Glutamatergic neuron (in vitro differentiated cells): ENCODE data around the gene TRIM33. TPM values are rescaled to one million over a fixed set of nuclear protein-coding genes. Genes with fewer than 3 reads are reported as not detected.

ENCODE experiments used
- DNase-seq: peaks from one replicate; pipeline ENCODE4 v3.0.0; 2022
- H3K27ac Mint-ChIP-seq: one replicate; pipeline ENCODE4 v1.8.0; 2020; ENCODE audit warnings: mild to moderate bottlenecking, mixed read lengths, inconsistent platforms; ENCODE audit not compliant: unreplicated experiment
- H3K27me3 Mint-ChIP-seq: one replicate; pipeline ENCODE4 v1.8.0; 2020; ENCODE audit warnings: mild to moderate bottlenecking, moderate library complexity, mixed read lengths, inconsistent platforms; ENCODE audit not compliant: unreplicated experiment
- H3K36me3 Mint-ChIP-seq: one replicate; pipeline ENCODE4 v1.8.0; 2020; ENCODE audit warnings: mild to moderate bottlenecking, mixed read lengths, inconsistent platforms; ENCODE audit not compliant: unreplicated experiment
- H3K4me1 Mint-ChIP-seq: one replicate; pipeline ENCODE4 v1.8.0; 2020; ENCODE audit warnings: mild to moderate bottlenecking, low read depth, mixed read lengths, inconsistent platforms; ENCODE audit not compliant: unreplicated experiment
- H3K4me3 Mint-ChIP-seq: one replicate; pipeline ENCODE4 v1.8.0; 2020; ENCODE audit warnings: mild to moderate bottlenecking, mixed read lengths, inconsistent platforms; ENCODE audit not compliant: unreplicated experiment
- H3K9me3 Mint-ChIP-seq: one replicate; pipeline ENCODE4 v1.8.0; 2020; ENCODE audit warnings: mild to moderate bottlenecking, moderate library complexity, mixed read lengths, inconsistent platforms; ENCODE audit not compliant: unreplicated experiment
- total RNA-seq: library from RNA; stranded (reverse); fragmentation: NEBNext Ultra II Directional; extraction: Animal tissue kit (Norgen Biotek cat#: 25700); gene quantifications from one replicate; pipeline ENCODE4 v1.2.1, GENCODE V29; 2021; ENCODE audit not compliant: unreplicated experiment
- TF ChIP-seq, protein P1 (sequence below): fragments of 200-600 bp; sonication (generic); IDR thresholded peaks from one replicate; pipeline ENCODE4 v1.5.0; 2021; ENCODE audit not compliant: partially characterized antibody, unreplicated experiment

TRIM33 gene
- total RNA-seq, 1 donor from 2014 or later, result 69.3 TPM

GRCh38 chr1:114456586-114456985 is 54.4 kb downstream of the TRIM33 start:
- no peak for DNase-seq
- H3K9me3 Mint-ChIP-seq, result no peaks in the 10 kb centered on the region
- H3K4me3 Mint-ChIP-seq, result no peak overlapping the region
- H3K27ac Mint-ChIP-seq, result no peak overlapping the region
- H3K36me3 Mint-ChIP-seq, result peaks cover 10% of the 10 kb centered on the region
- no peaks in the 10 kb centered on the region for H3K27me3 Mint-ChIP-seq
- TF ChIP-seq, protein P1, sequence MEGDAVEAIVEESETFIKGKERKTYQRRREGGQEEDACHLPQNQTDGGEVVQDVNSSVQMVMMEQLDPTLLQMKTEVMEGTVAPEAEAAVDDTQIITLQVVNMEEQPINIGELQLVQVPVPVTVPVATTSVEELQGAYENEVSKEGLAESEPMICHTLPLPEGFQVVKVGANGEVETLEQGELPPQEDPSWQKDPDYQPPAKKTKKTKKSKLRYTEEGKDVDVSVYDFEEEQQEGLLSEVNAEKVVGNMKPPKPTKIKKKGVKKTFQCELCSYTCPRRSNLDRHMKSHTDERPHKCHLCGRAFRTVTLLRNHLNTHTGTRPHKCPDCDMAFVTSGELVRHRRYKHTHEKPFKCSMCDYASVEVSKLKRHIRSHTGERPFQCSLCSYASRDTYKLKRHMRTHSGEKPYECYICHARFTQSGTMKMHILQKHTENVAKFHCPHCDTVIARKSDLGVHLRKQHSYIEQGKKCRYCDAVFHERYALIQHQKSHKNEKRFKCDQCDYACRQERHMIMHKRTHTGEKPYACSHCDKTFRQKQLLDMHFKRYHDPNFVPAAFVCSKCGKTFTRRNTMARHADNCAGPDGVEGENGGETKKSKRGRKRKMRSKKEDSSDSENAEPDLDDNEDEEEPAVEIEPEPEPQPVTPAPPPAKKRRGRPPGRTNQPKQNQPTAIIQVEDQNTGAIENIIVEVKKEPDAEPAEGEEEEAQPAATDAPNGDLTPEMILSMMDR, result no peak
- H3K4me1 Mint-ChIP-seq, result no peaks in the 10 kb centered on the region

DNA sequence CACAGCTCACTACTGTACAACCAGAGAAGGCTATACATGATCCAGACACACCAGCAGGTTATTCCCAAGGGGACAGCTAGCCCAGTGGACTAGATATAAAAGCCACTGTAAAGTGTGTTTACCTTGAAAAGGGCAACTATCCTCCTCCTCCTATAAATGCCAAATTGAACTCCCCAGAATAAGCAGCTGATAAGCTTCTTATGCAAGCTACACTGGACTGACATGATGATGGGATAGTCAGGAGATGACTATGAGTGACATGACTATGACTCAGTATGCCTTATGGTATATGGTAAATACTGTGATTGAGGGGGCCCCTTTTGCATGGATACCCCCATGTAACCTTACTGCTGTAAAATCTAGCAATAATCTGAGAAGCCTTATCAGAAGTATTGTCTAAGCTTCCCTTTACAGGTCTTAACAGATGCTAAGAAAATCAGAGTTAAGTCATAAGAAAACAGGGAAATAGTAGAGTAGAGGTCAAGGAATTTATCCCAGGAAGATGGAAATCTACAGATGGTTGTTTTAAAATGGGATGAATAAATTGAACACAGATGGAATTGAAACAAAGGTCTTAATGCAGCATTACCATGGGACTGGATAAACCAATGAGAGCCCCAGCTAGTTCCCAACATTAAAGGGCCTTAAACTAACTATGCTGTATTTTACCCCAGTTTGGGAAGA is 55.8 kb downstream of the TRIM33 start:
- TF ChIP-seq, protein P1, result no peak
- H3K4me1 Mint-ChIP-seq, result no peaks in the 10 kb centered on the region
- H3K4me3 Mint-ChIP-seq, result no peak overlapping the region
- H3K9me3 Mint-ChIP-seq, result no peaks in the 10 kb centered on the region
- H3K36me3 Mint-ChIP-seq, result peaks cover 10% of the 10 kb centered on the region
- DNase-seq, result no peak
- H3K27me3 Mint-ChIP-seq, result no peaks in the 10 kb centered on the region
- no peak overlapping the region for H3K27ac Mint-ChIP-seq

DNA sequence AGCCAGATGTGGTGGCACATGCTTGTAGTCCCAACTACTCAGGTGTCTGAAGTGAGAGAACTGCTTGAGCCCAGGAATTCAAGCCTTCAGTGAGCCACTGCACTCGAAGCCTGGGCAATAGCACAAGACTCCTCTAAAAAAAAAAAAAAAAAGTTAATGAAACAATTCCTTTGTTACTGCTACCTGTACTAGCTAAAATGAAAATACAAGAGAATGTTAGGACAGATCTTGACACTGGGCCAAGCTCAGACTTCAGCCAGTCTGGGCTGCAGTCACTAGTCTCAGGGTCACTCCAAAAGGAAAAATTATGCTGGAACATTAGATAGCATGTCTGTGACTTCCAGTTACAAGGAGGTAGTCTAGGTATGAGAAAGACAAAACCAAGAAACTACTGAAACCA is 56.5 kb downstream of the TRIM33 start:
- Mint-ChIP-seq H3K36me3 (peaks cover 10% of the 10 kb centered on the region), H3K9me3 (no peaks in the 10 kb centered on the region), H3K27ac (no peak overlapping the region), H3K4me3 (no peak overlapping the region), H3K4me1 (no peaks in the 10 kb centered on the region), H3K27me3 (no peaks in the 10 kb centered on the region)
- DNase-seq, result no peak
- TF ChIP-seq, protein P1, result no peak

GRCh38 chr1:114453361-114453784 is 57.6 kb downstream of the TRIM33 start:
- Mint-ChIP-seq H3K9me3 (no peaks in the 10 kb centered on the region), H3K27ac (no peak overlapping the region), H3K4me3 (no peak overlapping the region), H3K4me1 (no peaks in the 10 kb centered on the region), H3K27me3 (no peaks in the 10 kb centered on the region), H3K36me3 (peaks cover 4% of the 10 kb centered on the region)
- DNase-seq, result no peak
- TF ChIP-seq, protein P1, result no peak

- Mint-ChIP-seq H3K27me3 (no peaks in the 10 kb centered on the region), H3K4me1 (no peaks in the 10 kb centered on the region), H3K4me3 (no peak overlapping the region), H3K27ac (no peak overlapping the region), H3K9me3 (no peaks in the 10 kb centered on the region), H3K36me3 (no peaks in the 10 kb centered on the region)
- TF ChIP-seq, protein P1, result no peak
- no peak for DNase-seq
These were observed 62.5 kb downstream of the TRIM33 start for GRCh38 chr1:114448370-114449036.
